Limb (tissue), 2 donors: Measurements from ENCODE around the gene MSRB3.

ENCODE experiments used
- DNase-seq, 2 donors: peaks; one replicate each; pipeline ENCODE4 v3.0.0-alpha.2; 2016; ENCODE audit errors: extremely low spot score in 2 of 2

Gene MSRB3

GRCh38 chr12:65495233-65495632, 216.8 kb downstream of the MSRB3 start:
- no peak for DNase-seq

- DNase-seq = no peak
Measured at GRCh38 chr12:65496617-65497016, 218.1 kb downstream of the MSRB3 start.

- no peak for DNase-seq
Measured at GRCh38 chr12:65497660-65498059, 219.2 kb downstream of the MSRB3 start.

GRCh38 chr12:65499167-65499566, 220.7 kb downstream of the MSRB3 start:
- DNase-seq = no peak

GRCh38 chr12:65500091-65500900, 221.8 kb downstream of the MSRB3 start:
- DNase-seq = peak in 1 of 2 donors; percentile 57

GRCh38 chr12:65501093-65501621, 222.7 kb downstream of the MSRB3 start:
- DNase-seq = peak; percentile 77

DNA sequence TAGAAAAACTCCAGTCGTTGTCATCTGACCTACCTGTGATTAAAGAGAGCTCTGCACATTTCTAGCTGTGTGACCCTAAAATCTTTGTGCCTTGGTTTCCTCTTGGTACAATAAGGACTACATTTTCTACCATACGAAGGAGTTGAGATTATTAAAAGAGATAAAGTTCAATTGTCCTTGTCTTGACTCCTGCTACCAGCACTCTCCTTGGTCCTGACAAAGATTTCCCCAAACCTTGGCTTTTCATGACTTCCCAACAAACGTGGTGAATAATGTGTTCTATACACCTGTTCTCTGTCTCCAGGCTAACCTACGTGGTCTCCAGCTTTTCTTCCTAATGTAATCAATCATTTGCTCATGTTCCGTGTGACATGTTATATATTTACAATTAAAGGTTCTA, 223.5 kb downstream of the MSRB3 start:
- DNase-seq = no peak

DNA sequence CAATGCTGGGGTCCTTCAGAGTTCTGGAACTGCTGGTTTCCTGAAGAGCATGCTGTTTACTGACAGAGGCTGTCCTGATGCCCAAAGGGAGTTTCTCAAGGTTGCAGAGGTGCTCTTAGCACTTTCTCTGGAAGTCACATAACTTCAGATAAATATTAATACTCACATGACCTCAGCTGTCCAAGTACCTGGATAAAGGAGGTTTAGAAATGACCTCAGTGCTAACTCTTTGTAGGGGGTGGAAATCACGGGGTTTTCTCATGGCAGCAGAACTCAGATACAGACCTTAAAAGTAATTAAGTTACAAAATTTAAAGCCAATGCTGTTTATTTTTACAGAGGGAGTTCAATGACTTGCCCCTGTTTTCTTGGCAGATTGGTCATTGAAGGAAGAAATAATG, 225.9 kb downstream of the MSRB3 start:
- no peak for DNase-seq

DNA sequence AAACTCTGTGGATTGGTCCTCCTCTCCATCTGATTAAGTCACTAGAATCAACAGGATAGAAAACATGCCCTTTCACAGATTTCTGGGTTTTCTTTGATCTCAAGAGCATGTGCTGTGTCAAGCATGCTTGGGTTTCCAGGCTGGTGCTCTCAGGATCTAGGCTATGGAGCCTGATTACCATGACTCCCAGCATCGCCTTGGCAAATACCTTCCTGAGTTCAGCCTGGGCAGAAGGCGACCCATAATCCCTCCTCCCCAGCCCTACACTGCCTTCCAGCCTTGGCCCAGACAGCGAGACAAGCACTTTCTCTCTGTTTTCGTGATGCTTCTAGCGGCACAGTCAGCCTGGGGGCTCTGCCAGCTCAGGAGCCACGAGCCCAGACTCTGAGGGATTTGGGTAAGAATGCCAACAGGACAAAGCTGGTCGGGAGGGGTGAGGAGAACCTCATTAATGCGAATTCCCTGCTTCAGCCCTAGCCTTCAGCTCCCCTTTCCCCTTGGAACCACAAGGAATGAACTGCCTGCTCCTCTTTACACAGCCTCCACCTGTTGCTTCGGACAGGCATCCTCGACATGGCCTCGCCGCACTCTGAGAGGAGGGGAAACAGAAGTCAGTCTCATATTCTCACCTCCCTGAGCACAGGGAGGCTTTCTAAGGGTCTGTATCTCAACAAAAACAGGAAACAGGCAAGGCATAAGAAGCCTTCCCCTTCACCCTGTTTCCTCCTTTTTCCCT, 227.1 kb downstream of the MSRB3 start:
- no peak for DNase-seq

DNA sequence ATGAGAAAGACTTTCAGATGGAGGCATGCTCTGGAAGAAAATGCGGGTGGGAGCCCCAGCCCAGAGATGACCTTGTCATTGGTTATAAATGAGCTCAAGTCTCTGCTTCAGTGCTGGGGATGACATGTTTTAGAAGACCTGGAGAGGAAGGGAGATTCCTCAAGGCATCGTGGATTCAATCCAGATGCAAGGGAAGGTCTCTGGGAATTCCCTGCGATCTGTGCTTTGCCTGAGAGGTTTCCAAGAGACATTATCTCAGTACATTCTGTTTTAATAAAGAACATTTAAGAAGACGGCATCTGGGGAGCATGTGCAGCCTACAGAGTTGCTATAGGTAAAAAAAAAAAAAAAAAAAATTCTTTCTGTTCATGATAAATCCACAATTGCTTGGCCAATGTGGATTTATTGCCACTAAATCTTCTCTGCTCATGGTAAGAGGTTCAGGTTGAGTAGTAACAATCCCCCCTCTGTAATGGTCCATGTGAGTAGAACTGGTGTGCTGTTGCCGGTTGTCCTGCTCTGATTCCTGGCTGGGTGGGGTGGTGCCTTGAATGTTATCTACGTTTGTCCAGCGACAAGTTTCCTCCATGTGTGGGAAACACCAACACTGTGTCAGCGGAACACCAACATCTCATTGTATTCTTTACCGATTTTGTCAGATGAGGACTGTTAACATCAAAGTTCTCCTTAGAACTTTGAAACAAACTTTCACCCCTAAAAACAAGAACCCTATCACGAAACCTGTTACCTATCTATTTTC, 230.0 kb downstream of the MSRB3 start:
- no peak for DNase-seq

DNA sequence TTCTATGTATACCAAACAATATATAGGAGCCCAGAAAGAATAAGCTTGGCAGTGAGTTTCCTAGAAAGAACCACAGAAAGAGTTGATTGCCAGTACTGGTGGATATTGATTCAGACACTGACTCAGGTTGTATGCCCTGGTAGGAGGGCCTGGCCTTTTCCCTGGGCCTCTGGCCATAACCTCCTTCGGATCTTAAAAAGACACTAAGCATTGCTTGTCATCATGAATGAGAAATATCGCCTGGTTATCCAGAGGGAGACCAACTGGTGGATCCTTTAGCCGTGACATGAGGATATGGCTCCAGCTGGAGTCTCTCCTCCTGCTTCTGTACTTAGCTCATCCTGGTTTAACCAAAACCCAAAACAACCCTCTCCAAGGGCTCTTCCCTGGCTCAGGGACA, 231.5 kb downstream of the MSRB3 start:
- no peak for DNase-seq

DNA sequence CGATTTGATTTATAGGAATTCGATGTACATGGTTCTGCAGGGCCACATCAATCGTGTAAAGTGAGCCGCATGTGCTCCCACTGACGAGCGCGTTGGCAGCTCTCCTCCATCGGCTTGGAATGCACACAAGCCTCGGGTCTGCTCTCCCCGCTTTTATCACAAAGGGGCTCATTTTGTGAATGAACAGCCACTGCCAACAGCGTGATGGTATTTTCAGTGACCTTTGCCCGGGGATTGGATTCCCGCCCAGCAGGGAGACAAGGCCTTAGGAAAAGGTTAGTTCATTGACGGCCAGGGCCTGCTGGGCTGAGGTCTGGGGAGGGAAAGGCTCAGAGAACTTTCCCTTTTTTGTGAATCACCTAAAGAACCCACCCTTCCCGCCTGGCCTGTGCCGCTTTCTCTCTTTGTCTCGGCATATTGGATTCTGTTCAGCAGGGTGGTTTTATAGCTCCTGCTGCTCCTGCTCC, 232.1 kb downstream of the MSRB3 start:
- peak; percentile 77 to 85 for DNase-seq

DNA sequence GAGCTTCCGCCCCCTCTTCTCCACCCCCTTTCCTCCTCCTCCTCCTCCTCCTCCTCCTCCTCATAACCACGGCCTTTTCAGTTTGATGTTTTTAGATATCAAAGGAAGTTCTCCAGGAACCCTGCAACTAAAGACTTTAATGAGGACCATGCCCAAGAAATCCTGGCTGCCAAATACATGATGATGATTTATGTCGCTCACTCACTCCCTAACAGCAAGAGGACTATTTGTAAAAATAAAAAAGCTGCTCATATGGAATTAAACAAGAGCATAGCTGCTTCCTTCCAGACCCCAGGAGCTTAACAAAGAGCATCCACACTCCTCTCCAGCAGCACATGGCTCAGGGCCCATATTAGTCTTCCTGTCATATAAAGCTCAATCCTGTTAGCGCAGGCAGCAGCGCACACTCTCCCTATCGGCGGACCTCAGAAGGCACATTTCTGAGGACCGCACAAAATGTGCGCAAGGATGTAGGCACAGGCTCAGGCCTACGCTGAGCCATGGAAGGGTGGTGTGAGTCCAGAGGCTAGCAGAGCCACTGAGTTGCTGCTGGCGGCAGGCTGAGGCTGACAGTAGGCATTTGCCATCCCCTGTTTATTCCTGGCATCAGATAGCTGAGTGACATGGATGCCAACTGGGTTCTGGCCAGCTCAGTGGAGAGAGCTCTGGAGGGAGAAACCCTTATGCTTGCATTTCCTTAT, 232.8 kb downstream of the MSRB3 start:
- DNase-seq = peak; percentile 64 to 75

GRCh38 chr12:65511912-65512311, 233.4 kb downstream of the MSRB3 start:
- DNase-seq = no peak
